HG03159 (cell line): ENCODE measurements around the gene MOB1B.
"Not testable (repeated sequence)": the region's sequence is repeated elsewhere in the genome, so short reads cannot be mapped to it uniquely, and the experiment has no call there.

Source experiments
- ATAC-seq: cut with Tn5 transposase; IDR thresholded peaks from one replicate; pipeline ENCODE4 v1.9.1; 2021; ENCODE audit warnings: mild to moderate bottlenecking, moderate library complexity; ENCODE audit not compliant: unreplicated experiment

MOB1B gene

GRCh38 chr4:70948665-70949260, 46.6 kb downstream of the MOB1B start:
- ATAC-seq, result no peak

GRCh38 chr4:70954032-70954431, 51.9 kb downstream of the MOB1B start:
- no peak for ATAC-seq

DNA sequence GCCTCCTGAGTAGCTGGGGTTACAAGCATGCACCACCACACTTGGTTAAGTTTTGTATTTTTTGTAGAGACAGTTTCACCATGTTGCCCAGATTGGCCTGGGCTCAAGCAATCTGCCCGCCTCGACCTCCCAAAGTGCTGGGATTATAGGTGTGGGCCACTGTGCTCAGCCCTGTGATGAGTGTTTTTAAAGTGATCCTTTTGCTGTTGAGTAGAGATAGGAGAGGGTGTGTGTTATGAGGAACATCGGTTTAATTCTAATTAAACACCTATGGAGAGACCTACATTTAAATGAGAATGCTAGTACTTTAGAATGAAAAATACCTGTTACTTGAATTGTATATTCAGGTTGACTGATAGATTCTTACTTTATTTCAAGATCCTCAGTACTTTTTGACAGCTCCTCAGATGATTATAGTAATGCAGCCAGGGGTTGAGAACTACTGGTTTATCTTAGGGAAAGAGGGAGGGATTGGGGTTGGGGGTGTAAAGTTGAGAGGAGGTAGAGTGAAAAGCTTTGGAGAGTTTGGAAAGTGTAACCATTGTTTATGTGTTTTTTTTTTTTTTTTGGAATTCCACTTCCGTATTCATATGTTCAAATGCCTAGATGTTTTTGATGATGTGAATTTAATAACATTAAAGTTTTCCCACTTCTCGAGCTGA, 54.5 kb downstream of the MOB1B start:
- ATAC-seq, result no peak

GRCh38 chr4:70958681-70959080, 56.5 kb downstream of the MOB1B start:
- no peak for ATAC-seq

GRCh38 chr4:70969076-70969475, 66.9 kb downstream of the MOB1B start:
- ATAC-seq, result no peak

GRCh38 chr4:70976252-70976651, 74.1 kb downstream of the MOB1B start:
- no peak for ATAC-seq

- ATAC-seq, result no peak
Observed at GRCh38 chr4:70979445-70980008, 77.4 kb downstream of the MOB1B start.

- no peak for ATAC-seq
Observed at GRCh38 chr4:70980196-70980595, 78.0 kb downstream of the MOB1B start.

DNA sequence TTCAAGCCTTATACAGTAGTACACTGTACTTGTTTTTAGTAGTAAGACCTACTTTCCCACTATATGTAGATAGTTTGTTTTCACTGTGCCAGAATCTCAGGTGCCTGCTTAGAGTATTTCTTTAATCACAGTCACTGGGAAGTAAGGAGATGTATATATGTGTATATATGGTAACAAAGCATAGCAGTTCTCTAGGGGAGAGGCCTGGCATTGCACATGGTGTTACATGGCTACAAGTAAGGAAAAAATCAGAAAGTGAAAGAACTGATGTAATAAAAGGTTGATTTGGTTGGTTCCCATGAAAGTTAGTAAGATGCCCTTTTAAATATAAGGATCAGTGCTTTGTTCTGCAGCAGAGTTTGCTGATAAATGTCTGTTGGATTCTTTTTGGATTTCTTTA, 81.9 kb downstream of the MOB1B start:
- no peak for ATAC-seq

- no peak for ATAC-seq
Observed at GRCh38 chr4:70984589-70984988, 82.4 kb downstream of the MOB1B start.

GRCh38 chr4:70991596-70991995, 89.4 kb downstream of the MOB1B start:
- ATAC-seq, result no peak

DNA sequence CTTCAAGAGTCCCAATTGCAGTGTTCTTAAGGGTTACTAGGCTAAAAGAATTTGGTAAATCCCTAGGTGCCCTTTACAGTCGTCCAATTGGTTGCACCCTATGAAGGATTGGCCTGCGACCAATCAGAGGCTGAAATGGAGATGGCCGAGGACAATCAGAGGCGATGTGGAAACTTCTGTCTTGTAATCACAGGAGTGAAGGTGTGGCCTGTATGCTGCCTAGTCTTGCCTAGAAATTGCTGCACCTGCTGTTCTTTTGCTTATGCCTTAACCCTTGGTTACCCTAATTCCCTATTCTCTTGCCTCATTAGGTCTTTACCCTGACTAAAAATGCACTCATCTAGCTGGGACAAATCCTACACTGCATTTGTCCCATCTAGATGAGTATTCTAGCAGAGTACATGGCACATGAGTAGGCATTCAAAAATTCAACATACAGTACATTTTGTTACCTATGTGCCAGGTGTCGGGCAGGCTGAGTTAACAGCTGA, 90.3 kb downstream of the MOB1B start:
- no peak for ATAC-seq

GRCh38 chr4:70993181-70994068, 91.3 kb downstream of the MOB1B start, which contains the start of gene DCK:
DCK (plus strand) TSS chr4:70993649; CDS start chr4:70993836, 187 bp downstream.
- peak; percentile 79 for ATAC-seq

DNA sequence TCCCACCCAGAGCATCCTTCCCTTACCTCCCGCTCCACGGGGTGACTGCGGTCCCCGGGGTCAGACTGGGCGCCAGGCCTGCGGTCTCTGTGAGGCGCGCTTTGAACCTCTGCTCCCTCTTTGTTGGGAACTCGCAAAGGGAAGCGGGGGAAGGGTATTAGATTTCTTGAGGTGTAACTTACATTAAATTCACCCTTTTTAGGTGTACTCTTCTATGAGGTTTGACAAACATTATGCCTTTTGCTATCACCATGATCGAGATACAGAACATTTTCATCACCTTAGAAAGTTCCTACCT, 91.8 kb downstream of the MOB1B start:
- ATAC-seq, result no peak

DNA sequence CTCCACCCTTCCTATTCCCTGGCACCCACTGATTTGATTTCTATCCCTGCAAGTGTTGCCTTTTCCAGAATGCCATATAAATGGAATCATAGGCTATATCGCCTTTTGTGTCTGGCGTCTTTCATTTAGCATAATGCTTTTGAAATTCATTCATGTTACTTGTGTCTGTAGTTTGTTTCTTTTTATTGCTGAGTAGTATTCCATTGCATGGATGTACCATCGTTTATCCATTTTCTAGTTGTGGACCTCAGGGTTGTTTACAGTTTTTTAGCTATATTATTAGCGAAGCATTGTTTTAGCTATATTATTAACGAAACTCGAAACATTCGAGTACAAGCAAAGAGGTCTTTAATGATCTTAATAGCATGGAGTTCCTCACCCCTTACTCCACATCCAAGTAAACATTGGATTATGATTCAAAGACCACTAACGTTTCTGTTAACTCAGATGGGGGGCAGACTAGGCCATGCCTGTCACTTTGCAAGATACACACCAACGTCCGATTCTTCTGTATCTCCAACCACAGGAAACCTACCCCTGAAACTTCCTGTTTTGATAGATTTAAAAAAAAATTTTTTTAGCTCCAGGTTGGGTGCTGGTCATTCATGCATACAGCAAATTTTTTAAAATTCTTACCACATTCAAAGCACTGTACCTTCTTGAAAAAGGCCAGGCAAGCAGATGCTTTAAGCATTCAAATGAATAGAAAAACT, 92.4 kb downstream of the MOB1B start:
- peak; percentile 40 for ATAC-seq

- ATAC-seq, result no peak
Observed at GRCh38 chr4:70996018-70996360, 93.8 kb downstream of the MOB1B start.

DNA sequence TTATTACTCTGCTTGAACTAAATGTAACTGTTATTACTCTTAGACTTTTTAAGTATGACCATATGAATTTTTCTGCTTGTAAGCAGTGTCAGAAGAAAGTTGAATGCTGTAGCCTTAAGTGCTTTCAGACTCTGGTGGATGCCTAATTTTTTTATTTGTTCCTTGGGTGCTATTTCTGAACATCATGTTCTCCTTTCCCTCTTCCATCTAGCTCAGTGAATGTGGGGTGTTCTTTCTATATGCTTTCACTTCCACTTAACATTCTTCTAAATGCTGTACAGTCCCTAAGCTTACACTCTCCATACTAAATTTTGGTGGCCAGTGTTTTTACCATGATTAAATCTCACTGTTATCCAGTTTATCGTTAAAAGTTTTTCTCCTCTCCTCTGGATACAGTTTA, 94.9 kb downstream of the MOB1B start:
- no peak for ATAC-seq

- ATAC-seq, result no peak
Observed at GRCh38 chr4:70997546-70997945, 95.4 kb downstream of the MOB1B start.

DNA sequence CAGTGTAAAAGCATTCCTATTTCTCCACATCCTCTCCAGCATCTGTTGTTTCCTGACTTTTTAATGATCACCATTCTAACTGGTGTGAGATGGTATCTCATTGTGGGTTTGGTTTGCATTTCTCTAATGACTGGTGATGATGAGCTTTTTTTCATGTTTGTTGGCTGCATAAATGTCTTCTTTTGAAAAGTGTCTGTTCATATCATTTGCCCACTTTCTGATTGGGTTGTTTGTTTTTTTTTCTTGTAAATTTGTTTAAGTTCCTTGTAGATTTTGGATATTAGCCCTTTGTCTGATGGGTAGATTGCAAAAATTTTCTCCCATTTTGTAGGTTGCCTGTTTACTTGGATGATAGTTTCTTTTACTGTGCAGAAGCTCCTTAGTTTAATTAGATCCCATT, 97.5 kb downstream of the MOB1B start:
- ATAC-seq, result not testable (repeated sequence)

- ATAC-seq, result not testable (repeated sequence)
Observed at GRCh38 chr4:71001363-71001762, 99.2 kb downstream of the MOB1B start.

DNA sequence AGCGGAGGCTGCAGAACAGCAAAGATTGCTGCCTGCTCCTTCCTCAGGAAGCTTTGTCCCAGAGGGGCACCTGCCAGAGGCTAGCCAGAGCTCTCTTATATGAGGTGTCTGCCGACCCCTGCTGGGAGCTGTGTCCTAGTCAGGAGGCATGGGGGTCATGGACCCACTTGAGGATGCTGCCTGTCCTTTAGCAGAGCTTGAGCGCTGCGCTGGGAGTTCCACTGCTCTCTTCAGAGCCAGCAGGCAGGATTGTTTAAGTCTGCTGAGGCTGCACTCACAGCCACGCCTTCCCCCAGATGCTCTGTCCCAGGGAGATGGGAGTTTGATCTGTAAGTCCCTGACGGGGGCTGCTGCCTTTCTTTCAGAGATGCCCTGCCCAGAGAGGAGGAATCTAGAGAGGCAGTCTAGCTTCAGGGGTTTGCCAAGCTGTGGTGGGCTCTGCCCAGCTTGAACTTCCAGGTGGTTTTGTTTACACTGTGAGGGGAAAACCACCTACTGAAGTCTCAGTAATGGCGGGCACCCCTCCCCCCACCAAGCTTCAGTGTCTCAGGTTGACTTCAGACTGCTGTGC, 102.2 kb downstream of the MOB1B start:
- ATAC-seq, result no peak
